HEK293 (cell line): ENCODE measurements around the gene MKLN1.

Source experiments
- CTCF ChIA-PET: fragments of 350-600 bp; formaldehyde crosslinking; extraction: SDS; loops from one replicate; lab custom pipeline; 2021; ENCODE audit warnings: antibody characterized with exemption; lab: Yijun Ruan, JAX
- POLR2A ChIA-PET: fragments of 300-600 bp; formaldehyde crosslinking; extraction: SDS; loops from one replicate; lab custom pipeline; 2020; ENCODE audit warnings: antibody characterized with exemption, inconsistent platforms; lab: Yijun Ruan, JAX
- H3K27ac ChIP-seq: fragments of 200-500 bp; sonication (Bioruptor generic); 2 replicates; pipeline ENCODE4 v1.5.1; 2014; ENCODE audit warnings: low read depth, low read length, control low read depth, inconsistent platforms; ENCODE audit errors: extremely low read depth
- H3K36me3 ChIP-seq, 2 experiments: fragments of 200-500 bp in 1 of 2; sonication (Bioruptor generic) in 1 of 2; 1 replicate in 1 of 2; 2 replicates in 1 of 2; pipeline ENCODE4 v1.5.1; 2014 to 2017; ENCODE audit warnings: inconsistent platforms in 2 of 2, low read length in 2 of 2; ENCODE audit not compliant: control insufficient read depth in 2 of 2, insufficient read depth in 1 of 2
- H3K4me1 ChIP-seq: fragments of 200-500 bp; sonication (Bioruptor generic); 2 replicates; pipeline ENCODE4 v1.5.1; 2014; ENCODE audit warnings: mild to moderate bottlenecking, low read length, inconsistent platforms; ENCODE audit not compliant: control insufficient read depth, insufficient read depth
- H3K4me3 ChIP-seq: 2 replicates; pipeline ENCODE4 v1.5.1; 2011; ENCODE audit warnings: low read depth, mild to moderate bottlenecking, control low read depth, low read length, moderate library complexity
- H3K9me3 ChIP-seq: fragments of 200-500 bp; sonication (Bioruptor generic); 2 replicates; pipeline ENCODE4 v1.5.1; 2014; ENCODE audit warnings: low read depth, low read length, inconsistent platforms; ENCODE audit not compliant: control insufficient read depth, insufficient read depth
- SP7 ChIP-seq: fragments of 450-650 bp; formaldehyde crosslinking; IDR thresholded peaks from 2 replicates; pipeline ENCODE4 v1.5.1; 2016; ENCODE audit warnings: missing biosample characterization, missing genetic modification characterization
- ZBTB20 ChIP-seq: fragments of 450-650 bp; formaldehyde crosslinking; IDR thresholded peaks from 2 replicates; pipeline ENCODE4 v1.5.1; 2016; ENCODE audit warnings: missing biosample characterization, missing genetic modification characterization
- ZBTB44 ChIP-seq: fragments of 450-650 bp; IDR thresholded peaks from 2 replicates; pipeline ENCODE4 v1.5.1; 2018; ENCODE audit warnings: missing biosample characterization, mild to moderate bottlenecking, missing genetic modification characterization
- ZBTB6 ChIP-seq: fragments of 450-650 bp; formaldehyde crosslinking; IDR thresholded peaks from 2 replicates; pipeline ENCODE4 v1.5.1; 2017; ENCODE audit warnings: missing biosample characterization, missing genetic modification characterization
- ZBTB8A ChIP-seq: fragments of 450-650 bp; formaldehyde crosslinking; IDR thresholded peaks from 2 replicates; pipeline ENCODE4 v1.5.1; 2016; ENCODE audit warnings: missing biosample characterization, missing genetic modification characterization
- ZNF133 ChIP-seq: fragments of 450-650 bp; formaldehyde crosslinking; IDR thresholded peaks from 2 replicates; pipeline ENCODE4 v1.5.1; 2016; ENCODE audit warnings: missing biosample characterization, missing genetic modification characterization
- ZNF174 ChIP-seq: fragments of 450-650 bp; formaldehyde crosslinking; IDR thresholded peaks from 2 replicates; pipeline ENCODE4 v1.5.0; 2017; ENCODE audit warnings: missing biosample characterization, mild to moderate bottlenecking, missing genetic modification characterization
- ZNF211 ChIP-seq: fragments of 450-650 bp; formaldehyde crosslinking; IDR thresholded peaks from 2 replicates; pipeline ENCODE4 v1.5.1; 2016; ENCODE audit warnings: low read depth, missing biosample characterization, missing genetic modification characterization
- ZNF223 ChIP-seq: fragments of 450-650 bp; formaldehyde crosslinking; IDR thresholded peaks from 2 replicates; pipeline ENCODE4 v1.5.1; 2016; ENCODE audit warnings: missing biosample characterization, missing genetic modification characterization
- ZNF473 ChIP-seq: fragments of 450-650 bp; formaldehyde crosslinking; IDR thresholded peaks from 2 replicates; pipeline ENCODE4 v1.5.1; 2017; ENCODE audit warnings: missing biosample characterization, missing genetic modification characterization
- ZNF488 ChIP-seq: fragments of 450-650 bp; formaldehyde crosslinking; IDR thresholded peaks from 2 replicates; pipeline ENCODE4 v1.5.1; 2016; ENCODE audit warnings: missing biosample characterization, missing genetic modification characterization
- ZNF514 ChIP-seq: fragments of 450-650 bp; formaldehyde crosslinking; IDR thresholded peaks from 2 replicates; pipeline ENCODE4 v1.5.1; 2016; ENCODE audit warnings: missing biosample characterization, missing genetic modification characterization
- ZNF548 ChIP-seq: fragments of 450-650 bp; formaldehyde crosslinking; IDR thresholded peaks from 2 replicates; pipeline ENCODE4 v1.5.1; 2016; ENCODE audit warnings: missing biosample characterization, missing genetic modification characterization
- ZNF561 ChIP-seq: fragments of 450-650 bp; IDR thresholded peaks from 2 replicates; pipeline ENCODE4 v1.5.1; 2018; ENCODE audit warnings: missing biosample characterization, missing genetic modification characterization, borderline replicate concordance
- ZNF600 ChIP-seq: fragments of 450-650 bp; formaldehyde crosslinking; IDR thresholded peaks from 2 replicates; pipeline ENCODE4 v1.5.1; 2016; ENCODE audit warnings: missing biosample characterization, missing genetic modification characterization
- ZNF670 ChIP-seq: fragments of 450-650 bp; formaldehyde crosslinking; IDR thresholded peaks from 2 replicates; pipeline ENCODE4 v1.5.1; 2016; ENCODE audit warnings: missing biosample characterization, missing genetic modification characterization, low read depth
- ZSCAN16 ChIP-seq: fragments of 450-650 bp; formaldehyde crosslinking; IDR thresholded peaks from 2 replicates; pipeline ENCODE4 v1.5.1; 2016; ENCODE audit warnings: missing biosample characterization, missing genetic modification characterization
- ZSCAN4 ChIP-seq: fragments of 450-650 bp; formaldehyde crosslinking; IDR thresholded peaks from 2 replicates; pipeline ENCODE4 v1.5.1; 2017; ENCODE audit warnings: missing biosample characterization, missing genetic modification characterization

MKLN1 gene

DNA sequence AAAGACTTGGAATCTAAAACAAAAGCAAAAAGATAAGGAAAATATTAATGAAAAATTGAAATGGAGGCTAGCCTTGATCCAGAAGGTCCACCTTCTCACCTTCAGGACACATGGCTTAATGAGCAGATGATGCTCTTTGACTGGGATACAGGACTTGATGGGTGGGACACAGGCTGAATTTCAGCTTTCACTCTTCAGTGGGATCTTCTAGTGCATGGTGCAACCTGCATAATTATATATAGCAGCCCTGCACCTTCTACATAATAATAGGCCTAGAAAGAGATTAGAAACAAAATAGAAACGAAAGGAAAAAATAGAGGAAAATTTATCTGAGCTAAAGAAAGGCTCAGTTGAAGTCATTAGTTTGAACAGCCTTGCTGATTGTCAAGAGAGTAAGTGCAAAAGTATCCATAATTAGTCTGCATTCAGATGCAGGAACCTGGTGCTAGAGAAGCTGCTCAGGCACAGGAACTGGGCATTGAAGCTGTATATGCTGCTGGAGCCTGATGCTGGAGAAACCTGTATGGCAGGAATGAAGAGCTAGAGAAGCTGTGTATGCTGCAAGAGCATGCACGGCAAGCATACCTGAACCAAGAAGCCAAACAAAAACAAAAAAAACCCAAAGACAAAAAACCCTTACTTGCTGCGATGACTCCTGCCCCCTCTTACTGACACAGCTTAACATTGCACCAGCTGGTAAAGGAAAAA, 19.4 kb downstream of the MKLN1 start:
- CTCF ChIA-PET: no interaction called here
- no peak overlapping the region for H3K4me3 ChIP-seq
- H3K27ac ChIP-seq: no peak overlapping the region
- TF ChIP-seq ZBTB20: peak; percentile 30; the same call in 1 of the 2 replicates
- no peak for TF ChIP-seq ZNF670 (tag by site-specific recombination)
- peak; percentile 56 for TF ChIP-seq SP7 (tag by site-specific recombination)
- 0 out of 2 replicates have a peak, but pooled peaks have one; percentile 27 for TF ChIP-seq ZNF600
- no peak for TF ChIP-seq ZNF561
- TF ChIP-seq ZNF514 (tag by site-specific recombination): no peak
- no peak for TF ChIP-seq ZNF488 (tag by site-specific recombination)
- no peak for TF ChIP-seq ZBTB8A (tag by site-specific recombination)
- TF ChIP-seq ZBTB6 (tag by site-specific recombination): peak; percentile 83
- no peak for TF ChIP-seq ZNF211 (tag by site-specific recombination)
- TF ChIP-seq ZBTB44 (tag by site-specific recombination): 0 out of 2 replicates have a peak, but pooled peaks have one; percentile 13
- TF ChIP-seq ZNF133 (tag by site-specific recombination): no peak
- H3K9me3 ChIP-seq: no peaks in the 10 kb centered on the region
- POLR2A ChIA-PET: interaction anchor here (0.6 kb wide), 1 partner anchor 1742 kb away, joined by 3 read pairs; no protein-coding TSS in a partner anchor
- H3K36me3 ChIP-seq: peaks cover 0 to 4% of the 10 kb centered on the region in 2 experiments; a peak in 1 of 3 replicates
- no peaks in the 10 kb centered on the region for H3K4me1 ChIP-seq

DNA sequence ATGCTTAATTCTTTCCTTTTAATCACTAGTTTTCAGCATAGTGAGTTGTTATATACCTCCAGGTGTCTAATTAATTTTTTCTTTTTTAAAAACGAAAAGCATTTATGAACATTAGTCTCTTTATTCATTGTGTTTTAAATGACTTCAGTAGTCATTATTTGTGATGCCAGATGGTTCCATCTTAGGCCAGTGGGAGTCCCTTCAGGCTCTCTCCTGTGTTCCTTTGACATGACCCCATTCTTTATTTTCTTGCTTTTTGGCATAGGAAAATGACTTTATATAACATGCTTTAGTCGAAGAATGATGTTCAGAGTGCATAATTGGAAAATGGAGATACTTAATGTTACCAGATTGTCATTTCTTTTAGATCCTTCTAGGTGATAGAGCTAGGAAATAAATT, 24.4 kb downstream of the MKLN1 start:
- Histone ChIP-seq H3K4me3 (no peak overlapping the region), H3K4me1 (peaks cover 3% of the 10 kb centered on the region; the same call in 1 of the 2 replicates), H3K36me3 (peaks cover 0 to 4% of the 10 kb centered on the region in 2 experiments; a peak in 1 of 3 replicates), H3K9me3 (no peaks in the 10 kb centered on the region), H3K27ac (no peak overlapping the region)
- TF ChIP-seq ZNF473 (tag by site-specific recombination) (no peak), ZSCAN16 (no peak), ZNF174 (tag by site-specific recombination) (no peak), ZSCAN4 (tag by site-specific recombination) (no peak), ZNF133 (tag by site-specific recombination) (no peak), ZNF223 (tag by site-specific recombination) (no peak), ZNF548 (tag by site-specific recombination) (no peak)
- CTCF ChIA-PET: interaction anchor here (1.3 kb wide), 1 partner anchor 141 kb away, joined by 4 read pairs; no protein-coding TSS in a partner anchor
- POLR2A ChIA-PET: no interaction called here
